Kidney tubule cell (primary cell): Measurements from ENCODE around the gene MEI1.

Experiments used
- DNase-seq: peaks from one replicate; pipeline ENCODE4 v3.0.0-alpha.2; 2018; ENCODE audit warnings: low spot score

Gene MEI1

DNA sequence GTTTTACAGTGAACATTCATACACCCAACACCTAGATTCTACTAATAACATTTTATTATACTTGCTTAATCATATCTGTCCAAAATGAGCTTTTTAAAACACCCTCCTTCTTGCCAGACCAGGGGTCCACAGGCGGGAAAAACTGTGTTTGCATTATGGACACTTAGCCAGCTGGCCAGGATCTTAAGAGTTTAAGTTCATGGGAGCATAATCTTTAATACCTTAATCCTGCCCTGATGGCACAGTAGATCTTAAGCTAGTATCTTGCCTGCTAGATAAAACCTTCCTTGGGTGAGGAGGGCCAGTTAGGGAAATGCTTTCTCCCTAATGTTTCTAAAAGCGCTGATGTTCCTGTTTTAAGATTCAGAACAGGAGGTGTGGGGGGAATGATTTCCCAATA lies 88.0 kb downstream of the MEI1 start:
- DNase-seq: no peak

DNA sequence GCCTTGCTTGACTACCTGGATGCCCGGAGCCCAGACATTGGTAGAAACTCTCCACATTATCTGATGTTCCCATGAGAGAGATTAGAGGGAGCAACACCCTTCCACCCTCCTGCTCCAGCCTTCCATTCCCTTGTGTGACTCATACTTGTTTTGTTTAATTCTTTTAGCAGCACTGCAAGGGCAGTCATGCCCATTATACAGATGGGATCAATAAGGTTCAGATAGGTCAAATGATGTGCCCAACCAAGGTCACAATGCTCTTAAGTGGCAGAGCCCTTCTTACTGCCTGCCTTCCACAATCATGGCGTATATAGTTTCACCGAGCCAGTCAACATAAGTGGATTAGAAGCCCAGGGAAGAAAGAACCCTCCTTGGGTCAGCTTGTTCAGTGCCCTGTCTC lies 94.6 kb downstream of the MEI1 start:
- no peak for DNase-seq

DNA sequence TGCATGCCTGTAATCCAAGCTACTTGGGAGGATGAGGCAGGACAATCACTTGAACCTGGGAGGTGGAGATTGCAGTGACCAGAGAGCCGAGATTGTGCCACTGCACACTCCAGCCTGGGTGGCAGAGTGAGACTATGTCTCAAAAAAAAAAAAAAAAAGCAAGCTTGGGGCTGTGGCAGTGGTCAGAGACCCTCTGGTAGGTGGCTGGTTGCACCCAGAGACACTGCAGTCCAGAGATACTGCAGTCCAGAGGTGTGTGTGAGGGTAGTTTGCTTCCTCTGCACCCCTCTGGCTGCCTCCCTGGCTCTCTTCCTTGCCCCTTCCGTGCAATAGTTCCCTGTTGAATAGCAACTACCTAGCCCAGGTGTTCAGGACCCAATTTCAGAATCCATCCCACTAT lies 99.4 kb downstream of the MEI1 start:
- DNase-seq: no peak

DNA sequence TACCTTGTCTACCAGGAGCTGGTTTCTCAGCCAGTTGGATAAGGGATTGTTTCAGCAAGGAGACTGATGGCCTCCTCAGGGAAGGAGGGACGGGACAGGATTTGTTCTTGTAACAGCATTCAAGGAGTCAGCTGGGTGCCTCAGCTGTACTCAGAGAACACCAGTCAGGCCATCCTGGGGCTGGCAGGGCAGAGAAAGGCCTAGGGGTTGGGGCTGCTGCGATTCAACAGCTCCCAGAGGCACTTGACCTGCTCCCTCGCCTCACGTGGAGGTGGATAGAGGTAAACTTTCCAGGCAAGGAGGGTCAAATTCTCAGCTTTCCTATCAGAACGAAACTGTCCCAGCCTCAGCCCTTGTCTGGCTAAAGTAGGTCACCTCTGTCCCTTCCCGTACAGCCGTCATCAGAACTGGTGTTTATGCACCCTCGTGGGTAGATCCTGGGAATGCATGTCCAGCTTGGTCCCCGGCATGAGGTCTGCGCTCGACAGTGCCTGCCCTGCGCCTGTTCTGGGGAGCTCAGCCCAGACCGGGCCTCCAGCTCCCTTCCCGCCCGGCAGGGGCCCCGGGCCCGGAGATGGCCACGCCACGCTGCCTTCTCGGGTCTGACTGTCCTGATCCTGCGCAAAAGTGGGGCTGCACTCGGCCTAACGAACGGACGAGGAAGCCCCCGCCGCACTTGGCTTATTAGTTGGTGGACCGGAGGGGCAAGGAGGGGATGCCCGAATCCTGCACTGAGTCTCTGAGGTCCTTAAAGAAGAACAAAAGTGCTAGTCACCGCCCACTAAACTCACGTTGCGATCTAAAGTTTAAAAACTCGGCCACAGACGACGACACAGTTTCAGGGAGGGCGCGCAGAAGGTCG lies 100.4 kb downstream of the MEI1 start:
- peak; percentile 21 for DNase-seq

GRCh38 chr22:41800348-41801146 lies 101.2 kb downstream of the MEI1 start, which contains the start of gene CCDC134:
CCDC134 (plus strand) TSS chr22:41800679; CDS start chr22:41808891, 8,212 bp downstream.
- peak; percentile 92 for DNase-seq

DNA sequence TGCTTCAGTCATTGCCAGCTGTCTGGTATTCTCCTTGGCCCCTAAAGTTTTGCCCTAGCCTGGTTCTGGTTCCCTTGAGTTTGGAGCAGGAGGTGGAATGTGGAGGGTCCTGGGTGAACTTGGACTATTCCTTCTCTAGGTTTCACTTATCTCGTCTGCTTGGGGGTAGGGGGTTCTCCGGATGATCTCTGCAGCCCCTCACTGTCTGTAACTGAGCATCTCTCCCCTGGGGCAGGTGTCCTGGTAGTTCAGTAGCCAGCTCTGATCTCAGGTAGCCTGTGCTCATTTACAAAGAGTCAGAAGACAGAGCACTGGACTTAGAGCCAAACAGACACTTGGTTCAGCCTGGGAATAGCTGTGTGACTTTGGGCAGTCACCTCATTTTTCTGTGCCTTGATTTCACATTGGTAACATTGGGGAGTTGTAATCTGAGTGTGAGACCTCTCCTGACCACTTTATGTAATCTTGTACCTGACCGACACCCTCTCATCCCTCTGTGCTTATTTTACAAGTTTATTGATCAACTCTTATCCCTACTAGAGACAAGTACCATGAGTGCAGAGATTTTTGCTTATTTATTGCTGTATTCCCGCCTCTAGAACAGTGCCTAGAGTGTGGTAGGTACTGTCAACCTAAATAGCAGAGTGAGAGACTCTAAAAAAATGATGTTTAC lies 102.0 kb downstream of the MEI1 start:
- DNase-seq: peak; percentile 6

DNA sequence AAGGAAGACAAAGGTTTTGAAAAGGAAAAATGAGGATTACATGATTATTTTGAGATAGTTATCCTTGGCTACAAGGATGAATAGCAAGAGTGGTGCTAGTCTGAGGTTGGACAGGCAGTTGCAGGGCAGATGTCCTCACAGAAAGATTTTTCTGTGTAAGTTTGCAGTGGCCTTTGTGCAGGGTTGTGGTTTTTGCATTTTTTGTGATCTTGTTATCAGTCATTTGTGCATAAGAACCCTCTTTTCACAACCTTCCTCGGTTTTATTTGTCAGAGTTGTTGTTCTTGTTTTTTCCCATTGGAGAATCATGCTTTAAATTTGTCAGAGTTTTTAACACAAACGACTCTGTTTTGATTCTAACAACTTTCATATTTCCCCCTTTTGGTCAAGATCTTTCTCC lies 102.6 kb downstream of the MEI1 start:
- DNase-seq: no peak

- no peak for DNase-seq
These were observed 106.3 kb downstream of the MEI1 start for GRCh38 chr22:41805639-41806038.

GRCh38 chr22:41808400-41808799 lies 109.1 kb downstream of the MEI1 start:
- DNase-seq: no peak

GRCh38 chr22:41810022-41810421 lies 110.7 kb downstream of the MEI1 start:
- DNase-seq: no peak

- DNase-seq: no peak
These were observed 113.7 kb downstream of the MEI1 start for GRCh38 chr22:41812805-41813545.

DNA sequence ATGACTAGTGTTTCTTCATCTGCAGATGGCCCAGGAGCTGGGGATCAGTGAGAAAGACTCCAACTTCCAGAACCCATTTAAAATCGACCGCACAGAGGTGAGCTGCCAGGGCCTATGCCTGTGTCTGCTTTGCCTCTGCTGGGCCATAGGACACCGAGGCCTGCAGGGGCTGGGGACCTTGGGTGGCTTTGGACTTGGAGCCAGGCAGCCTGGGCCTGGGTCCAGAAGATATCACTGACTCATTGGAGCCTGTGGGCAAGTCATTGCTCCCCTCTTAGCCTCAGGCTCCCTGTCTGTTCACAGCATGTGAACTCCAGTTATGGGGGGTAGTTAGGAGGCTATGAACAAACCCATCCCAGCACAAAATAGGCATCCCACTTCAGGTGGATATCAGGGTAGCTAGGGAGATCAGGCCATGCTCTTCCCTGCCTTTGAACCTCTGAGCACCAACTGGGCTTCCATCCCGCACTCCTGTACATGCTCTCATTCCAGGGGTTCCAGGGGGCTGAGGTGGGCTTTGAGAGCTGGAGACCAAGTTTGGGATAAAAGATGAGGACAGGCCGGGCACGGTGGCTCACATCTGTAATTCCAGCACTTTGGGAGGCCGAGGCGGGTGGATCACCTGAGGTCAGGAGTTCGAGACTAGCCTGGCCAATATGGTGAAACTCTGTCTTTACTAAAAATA lies 114.6 kb downstream of the MEI1 start:
- DNase-seq: no peak

DNA sequence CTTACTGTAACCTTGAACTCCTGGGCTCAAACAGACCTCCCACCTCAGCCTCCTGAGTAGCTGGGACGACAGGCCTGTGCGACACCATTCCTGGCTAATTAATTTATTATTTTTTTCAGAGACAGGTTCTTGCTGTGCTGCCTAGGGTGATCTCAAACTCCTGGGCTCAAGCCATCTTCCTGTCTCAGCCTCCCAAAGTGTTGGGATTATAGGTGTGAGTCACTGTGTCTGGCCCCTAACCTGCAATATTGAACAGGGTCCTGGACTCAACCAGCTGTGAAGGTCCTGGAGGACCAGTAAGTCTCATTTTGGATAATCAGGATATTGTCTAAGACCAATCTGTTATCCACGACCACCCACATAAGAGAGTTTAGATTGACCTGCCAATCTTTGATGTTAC lies 116.4 kb downstream of the MEI1 start:
- DNase-seq: no peak

DNA sequence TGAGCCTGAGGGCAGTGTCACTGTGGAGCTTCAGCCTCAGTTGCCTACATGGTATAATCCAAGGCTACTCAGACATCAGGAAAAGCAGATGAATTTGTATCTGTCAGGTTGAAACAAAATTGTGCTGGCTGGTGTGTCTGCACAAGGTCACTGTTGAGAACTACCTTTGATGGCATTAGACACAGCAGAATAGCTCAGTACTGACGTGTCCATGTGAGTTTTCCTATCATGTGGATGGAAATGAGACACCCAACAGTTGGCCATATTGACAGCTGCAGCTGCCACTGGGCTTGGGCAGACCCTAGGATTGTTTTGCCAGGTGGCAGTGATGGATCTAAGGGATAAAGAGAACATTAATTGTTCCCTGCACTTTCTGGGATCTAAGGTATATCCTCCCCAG lies 116.9 kb downstream of the MEI1 start:
- DNase-seq: no peak

DNA sequence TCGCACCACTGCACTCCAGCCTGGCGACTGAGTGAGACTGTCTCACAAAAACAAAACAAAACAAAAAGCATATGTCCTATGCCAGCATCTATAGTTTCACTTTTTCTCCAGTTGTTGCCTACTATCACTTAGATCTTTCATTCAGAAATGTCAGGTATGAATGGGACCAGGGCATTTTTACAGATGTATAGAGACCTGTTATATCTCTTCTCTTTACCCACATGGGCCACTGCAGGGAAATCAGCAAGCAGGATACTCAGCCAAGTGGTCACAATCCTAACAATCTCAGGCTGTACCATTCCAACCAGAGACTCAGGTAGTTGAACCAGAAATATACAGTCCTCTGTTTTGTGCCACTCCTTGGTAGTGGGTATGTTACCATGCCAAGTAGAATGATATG lies 117.6 kb downstream of the MEI1 start:
- DNase-seq: no peak

DNA sequence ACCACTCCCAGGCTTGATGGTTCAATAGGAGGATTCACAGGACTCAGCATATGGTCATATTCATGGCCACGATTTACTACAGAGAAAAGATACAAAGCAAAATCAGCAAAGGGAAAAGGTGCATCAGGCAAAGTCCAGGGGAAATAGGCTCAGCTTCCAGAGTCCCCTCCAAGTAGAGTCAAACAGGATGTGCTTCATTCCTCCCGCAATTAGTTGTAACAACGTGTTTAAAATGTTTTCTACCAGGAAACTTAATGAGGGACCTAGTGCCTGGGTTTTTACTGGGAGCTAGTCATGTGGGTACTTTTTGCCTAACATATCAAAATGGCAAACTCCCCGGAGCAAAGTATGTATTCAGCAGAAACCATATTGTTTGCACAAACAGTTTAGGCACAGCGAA lies 118.7 kb downstream of the MEI1 start:
- no peak for DNase-seq

- DNase-seq: no peak
These were observed 119.3 kb downstream of the MEI1 start for GRCh38 chr22:41818596-41818995.

GRCh38 chr22:41819257-41819656 lies 120.0 kb downstream of the MEI1 start:
- no peak for DNase-seq

GRCh38 chr22:41820447-41820846 lies 121.1 kb downstream of the MEI1 start:
- DNase-seq: no peak

DNA sequence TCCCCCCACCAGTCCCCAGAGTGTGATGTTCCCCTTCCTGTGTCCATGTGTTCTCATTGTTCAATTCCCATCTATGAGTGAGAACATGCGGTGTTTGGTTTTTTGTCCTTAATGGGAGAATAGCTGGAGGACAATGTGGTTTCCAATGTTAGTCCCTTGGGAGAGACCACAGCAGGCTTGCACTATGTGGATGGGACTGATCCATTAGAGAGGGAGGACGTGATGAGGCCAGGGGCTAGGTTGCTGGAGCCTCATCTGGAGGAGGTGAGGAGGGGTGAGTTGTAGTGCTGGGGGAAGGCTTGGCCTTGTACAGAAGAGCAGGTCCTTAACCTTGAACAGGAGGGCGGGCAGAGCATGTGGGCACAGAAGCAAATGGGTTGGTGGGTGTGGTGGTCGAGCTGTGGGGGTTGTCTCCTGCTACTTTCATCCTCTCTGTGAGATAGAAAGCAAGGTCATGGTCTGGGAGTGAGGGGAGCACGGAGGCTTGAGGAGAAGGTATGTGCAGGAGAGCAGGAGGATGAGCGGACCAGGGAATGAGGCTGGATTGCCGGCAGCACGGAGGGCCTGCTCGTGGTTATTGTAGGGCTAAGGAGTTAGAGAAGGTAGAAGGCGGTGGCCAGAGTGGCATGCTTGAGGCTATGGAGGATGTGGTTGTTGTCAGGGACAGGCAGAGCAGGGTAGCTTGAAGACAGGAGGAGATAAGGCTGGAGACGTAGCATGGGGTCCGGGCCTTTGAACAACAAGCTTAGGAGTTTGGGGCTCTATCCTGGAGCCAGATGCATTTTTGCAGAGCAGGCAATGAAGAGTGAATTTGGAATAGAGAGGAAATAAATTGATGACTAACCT lies 122.4 kb downstream of the MEI1 start:
- DNase-seq: no peak
